NCI-H2081 (cell line): ENCODE data around the gene UTRN.

Experiments
- DNase-seq, 2 experiments: peaks; one replicate each; lab custom pipeline; 2025; lab: John Stamatoyannopoulos, UW

Gene UTRN

DNA sequence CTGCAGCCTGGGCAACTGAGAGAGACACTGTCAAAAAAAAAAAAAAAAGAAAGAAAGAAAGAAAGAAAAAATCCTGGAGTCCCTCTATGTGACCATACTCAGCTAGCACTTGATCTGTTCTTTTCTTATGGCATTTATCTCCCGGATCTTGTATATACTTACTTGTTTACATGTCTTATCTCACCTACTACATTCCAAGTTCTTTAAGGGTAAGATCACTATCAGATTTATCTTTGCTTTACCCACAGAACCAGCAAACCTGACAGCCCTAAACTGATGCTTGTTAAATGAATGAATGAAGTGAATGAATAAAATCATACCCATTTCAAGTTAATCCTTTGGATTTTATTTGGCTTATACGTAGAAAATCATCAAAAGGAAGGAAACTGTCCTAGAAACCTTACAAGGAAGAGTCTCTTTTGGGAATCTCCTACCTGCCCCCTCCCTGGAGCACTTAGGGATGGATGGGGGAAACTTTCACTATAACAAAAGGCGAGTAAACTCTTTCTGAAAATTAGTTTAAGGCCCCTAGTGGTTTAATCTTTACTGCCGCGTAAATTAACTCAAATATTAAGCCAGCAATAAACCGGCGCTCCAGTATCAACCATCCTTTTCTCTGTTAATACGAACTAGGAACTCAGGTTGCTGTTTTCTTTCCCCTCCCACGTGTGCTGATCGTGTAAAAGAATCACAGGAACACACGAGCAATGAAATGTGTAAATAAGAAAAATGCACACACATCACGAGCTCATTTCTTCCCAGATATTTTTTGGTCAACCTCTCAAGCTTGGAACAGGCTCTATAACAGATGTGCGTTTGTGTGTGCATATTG, 1.3 kb upstream of the UTRN start:
- no peak for DNase-seq

DNA sequence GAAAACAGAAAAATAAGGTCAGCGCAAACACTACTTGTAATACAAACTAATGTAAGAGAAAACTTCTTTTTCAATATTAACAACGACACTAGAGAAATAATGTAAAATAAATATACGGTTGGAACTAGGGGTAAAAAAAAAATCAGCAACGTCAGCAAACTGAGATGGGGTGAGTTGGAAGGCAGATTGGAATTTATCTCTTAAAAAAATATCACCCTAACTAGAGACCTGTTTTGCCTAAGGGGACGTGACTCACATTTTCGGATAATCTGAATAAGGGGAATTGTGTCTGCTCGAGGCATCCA, 705 bp upstream of the UTRN start:
- DNase-seq: no peak

- no peak for DNase-seq
These were observed 338 bp downstream of the UTRN start for GRCh38 chr6:144285548-144285797.

- DNase-seq: no peak
These were observed 815 bp downstream of the UTRN start for GRCh38 chr6:144285798-144286502.

- no peak for DNase-seq
These were observed 1.6 kb downstream of the UTRN start for GRCh38 chr6:144286503-144287393.

- DNase-seq: no peak
These were observed 3.9 kb downstream of the UTRN start for GRCh38 chr6:144289006-144289405.

- DNase-seq: no peak
These were observed 7.2 kb downstream of the UTRN start for GRCh38 chr6:144292372-144292771.

DNA sequence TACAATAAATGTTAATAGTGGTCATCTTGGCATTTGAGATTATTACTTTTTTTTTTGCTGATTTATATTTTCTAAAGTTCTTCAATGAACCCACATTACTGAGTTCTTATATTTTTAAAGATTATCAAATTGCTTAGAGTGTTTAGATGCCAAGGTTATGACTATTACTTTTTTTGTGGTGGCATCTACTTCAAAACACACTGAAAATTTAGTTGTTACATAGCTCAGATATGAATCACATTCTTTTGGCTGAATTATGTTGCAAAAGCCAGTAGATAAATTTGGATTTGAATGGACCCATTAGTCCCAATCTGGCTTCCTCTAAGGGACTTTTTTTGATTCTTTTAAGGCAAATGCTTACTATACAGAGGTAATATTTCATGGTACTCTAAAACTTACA, 8.9 kb downstream of the UTRN start:
- no peak for DNase-seq

DNA sequence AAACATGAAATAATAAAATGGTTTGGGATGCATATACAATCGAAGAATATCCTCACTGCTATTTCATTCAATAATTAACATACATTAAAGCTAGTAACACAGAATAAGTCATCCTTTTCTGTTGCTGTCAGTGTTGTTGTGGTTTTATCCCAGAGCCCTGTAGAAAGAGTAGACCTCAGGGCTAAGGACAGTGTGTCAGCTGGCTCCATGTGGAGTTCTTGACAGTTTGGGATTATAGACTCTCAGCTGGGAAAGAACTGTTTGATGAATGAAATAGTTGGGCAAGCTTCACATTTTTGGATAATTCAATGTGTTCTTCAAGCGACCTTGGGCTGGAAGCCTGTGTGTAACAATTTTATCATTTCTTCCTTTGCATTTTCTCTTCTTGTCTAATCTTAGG, 10.1 kb downstream of the UTRN start:
- no peak for DNase-seq

DNA sequence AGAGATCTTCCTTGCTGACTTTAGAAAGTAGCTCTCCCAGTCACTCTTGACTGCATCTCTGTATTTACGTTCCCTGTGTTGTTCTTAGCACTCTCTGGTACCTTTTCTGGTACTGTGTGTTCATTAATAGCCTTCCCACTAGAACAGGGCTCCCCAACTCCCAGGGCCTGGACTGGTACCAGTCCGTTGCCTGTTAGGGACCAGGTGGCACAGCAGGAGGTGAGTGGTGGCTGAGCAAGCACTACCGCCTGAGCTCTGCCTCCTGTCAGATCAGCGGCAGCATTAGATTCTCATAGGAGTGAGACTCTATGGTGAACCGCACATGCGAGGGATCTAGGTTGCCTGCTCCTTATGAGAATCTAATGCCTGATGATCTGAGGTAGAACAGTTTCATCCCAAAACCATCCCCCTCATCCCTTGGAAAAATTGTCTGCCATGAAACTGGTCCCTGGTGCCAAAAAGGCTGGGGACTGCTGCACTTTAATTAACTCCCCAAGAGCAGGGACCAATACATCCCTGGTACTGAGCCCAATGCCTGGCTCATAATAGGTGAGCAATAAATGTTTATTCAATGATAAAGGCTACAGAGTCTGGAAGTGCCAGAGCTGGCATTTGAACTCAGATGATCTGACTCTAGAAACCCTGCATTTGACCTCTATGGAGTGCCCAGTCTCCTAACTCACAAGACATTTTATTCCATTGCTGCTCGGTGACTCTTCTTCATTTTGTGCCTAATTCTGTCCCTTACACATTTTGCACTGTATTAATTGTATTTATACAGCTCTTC, 11.0 kb downstream of the UTRN start:
- DNase-seq: no peak

GRCh38 chr6:144296973-144297372, 11.8 kb downstream of the UTRN start:
- DNase-seq: no peak

DNA sequence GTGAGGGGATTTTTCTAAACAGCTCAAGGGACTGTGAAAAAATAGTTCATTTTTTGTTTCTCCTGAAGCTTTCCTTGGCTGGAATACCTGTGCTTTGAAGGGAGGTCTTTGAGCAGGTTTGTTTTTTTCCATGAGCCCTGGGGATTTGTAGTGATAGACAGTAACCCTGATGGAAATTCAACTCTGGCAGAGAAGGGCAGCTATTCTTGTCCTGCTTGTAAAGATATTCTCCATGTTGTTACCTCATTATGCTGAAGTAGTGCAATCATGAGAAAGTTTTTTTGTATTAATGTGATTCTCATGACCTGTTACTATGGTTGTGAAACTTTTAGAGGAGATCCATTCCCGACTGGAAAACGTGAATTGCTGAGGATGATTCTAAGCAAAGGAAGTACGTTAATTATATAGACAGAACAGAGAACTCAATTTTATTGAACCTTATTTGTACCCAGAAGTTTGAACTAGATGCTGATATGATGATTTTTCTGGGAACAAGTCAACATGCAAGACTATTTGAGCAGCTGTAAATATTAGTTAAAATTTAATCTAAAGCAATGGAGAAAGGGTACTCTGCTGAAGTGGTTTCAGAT, 12.5 kb downstream of the UTRN start:
- no peak for DNase-seq

- no peak for DNase-seq
These were observed 13.1 kb downstream of the UTRN start for GRCh38 chr6:144298194-144298593.

DNA sequence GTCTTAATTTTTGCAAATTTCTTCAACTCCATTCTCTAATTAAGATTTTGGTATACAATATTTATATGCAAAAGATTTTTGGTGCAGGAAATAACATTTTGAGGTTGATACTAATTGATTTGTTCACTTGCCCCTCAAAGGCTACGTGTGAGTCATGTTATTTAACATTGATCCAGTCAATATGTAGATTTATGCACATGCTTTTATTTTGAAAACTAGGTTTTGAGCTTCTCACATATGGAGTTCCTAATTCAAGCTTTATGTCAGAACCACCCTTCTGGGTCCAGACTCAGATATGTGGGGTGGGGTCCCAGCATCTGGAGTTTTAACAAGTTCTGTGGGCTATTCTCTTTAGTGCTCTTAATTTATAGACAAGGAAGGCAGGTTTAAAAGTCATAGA, 13.8 kb downstream of the UTRN start:
- DNase-seq: no peak

GRCh38 chr6:144302701-144303372, 17.7 kb downstream of the UTRN start:
- DNase-seq: no peak

- DNase-seq: no peak
These were observed 19.2 kb downstream of the UTRN start for GRCh38 chr6:144304223-144304848.

DNA sequence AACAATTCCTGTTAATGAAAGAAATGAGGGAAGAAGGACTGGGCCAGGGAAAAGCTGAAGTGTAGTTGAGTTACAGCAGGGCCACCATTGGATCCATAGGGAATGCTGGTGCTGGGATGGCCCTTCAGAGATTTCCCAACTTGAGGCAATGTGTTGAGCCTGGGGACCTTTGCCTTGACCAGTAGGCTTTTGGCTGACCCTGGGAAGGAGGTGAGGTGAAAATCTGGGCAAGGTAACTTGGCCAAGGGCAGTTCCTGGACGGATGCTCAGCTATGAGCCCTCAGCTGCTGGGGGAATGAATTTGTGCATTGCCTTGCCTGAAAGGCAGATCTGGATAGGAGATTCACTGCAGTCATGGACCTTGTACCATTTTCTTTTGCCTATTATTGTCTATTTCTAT, 20.4 kb downstream of the UTRN start:
- no peak for DNase-seq

GRCh38 chr6:144305985-144306384, 20.9 kb downstream of the UTRN start:
- no peak for DNase-seq

GRCh38 chr6:144307880-144308279, 22.7 kb downstream of the UTRN start:
- DNase-seq: no peak

DNA sequence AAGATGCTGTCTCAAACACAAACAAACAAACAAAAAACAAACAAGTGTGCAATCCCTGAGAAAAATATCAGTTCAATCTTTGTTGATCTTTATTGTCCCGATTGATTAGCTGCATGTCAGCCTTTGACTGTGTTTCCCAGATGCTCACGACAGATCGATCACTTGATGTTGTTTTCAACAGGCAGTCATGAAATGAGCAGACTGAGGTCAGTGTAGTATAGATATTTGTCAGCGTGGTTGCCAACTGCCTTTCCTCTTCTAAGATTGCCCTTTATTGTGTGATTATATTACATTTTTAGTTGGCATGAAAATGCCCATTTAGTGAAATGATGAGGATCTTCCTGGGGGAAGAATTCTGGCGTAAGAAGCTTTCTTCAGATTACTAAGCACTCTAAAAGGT, 25.6 kb downstream of the UTRN start:
- no peak for DNase-seq

DNA sequence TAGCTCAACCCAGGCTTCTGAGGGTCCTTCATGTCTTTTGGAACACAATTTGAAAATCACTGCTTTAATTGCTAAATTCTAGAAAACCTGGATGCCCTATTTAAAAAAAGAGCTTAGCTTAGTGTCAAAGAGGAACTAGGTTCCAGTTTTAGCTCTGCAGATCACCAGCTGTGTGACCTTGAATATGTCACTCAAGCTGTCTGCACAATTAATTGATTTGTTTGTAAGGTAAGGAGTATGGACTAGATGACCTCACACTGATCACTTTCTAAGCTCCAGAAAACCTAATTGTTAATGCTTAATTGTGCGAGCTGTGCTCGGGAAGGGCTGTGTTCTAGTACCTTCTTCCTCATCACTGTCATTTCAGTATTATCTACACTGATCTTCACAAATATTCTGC, 26.2 kb downstream of the UTRN start:
- no peak for DNase-seq
